Measurements from ENCODE around the gene CNTNAP5.

DNA sequence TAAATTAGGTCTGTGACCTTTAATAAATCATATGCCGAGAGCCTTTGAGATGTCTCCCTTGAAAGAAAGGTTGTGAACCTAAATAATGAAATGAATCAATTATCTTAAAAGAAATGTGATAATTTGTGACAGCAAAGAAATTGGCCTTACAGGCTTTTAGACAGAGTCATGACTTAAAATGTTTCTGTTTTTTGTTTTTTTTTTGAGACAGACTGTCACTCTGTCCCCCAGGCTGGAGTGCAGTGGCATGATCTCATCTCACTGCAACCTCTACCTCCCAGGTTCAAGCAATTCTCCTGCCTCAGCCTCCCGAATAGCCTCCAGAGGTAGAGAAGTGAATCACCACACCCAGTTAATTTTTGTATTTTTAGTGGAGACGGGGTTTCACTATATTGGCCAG lies 898.0 kb downstream of the CNTNAP5 start:
- TF ChIP-seq EZH2 (IDR thresholded peaks at IDR 0.05; ENCODE audit: borderline replicate concordance, low read depth, low read length, poor library complexity, severe bottlenecking) = no peak
- TF ChIP-seq, protein P1, sequence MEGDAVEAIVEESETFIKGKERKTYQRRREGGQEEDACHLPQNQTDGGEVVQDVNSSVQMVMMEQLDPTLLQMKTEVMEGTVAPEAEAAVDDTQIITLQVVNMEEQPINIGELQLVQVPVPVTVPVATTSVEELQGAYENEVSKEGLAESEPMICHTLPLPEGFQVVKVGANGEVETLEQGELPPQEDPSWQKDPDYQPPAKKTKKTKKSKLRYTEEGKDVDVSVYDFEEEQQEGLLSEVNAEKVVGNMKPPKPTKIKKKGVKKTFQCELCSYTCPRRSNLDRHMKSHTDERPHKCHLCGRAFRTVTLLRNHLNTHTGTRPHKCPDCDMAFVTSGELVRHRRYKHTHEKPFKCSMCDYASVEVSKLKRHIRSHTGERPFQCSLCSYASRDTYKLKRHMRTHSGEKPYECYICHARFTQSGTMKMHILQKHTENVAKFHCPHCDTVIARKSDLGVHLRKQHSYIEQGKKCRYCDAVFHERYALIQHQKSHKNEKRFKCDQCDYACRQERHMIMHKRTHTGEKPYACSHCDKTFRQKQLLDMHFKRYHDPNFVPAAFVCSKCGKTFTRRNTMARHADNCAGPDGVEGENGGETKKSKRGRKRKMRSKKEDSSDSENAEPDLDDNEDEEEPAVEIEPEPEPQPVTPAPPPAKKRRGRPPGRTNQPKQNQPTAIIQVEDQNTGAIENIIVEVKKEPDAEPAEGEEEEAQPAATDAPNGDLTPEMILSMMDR (conservative IDR thresholded peaks at IDR 0.05; ENCODE audit: low read depth, low read length) = no peak
